K562 (cell line): Measurements from ENCODE around the gene SLC2A8. TPM values are rescaled to one million over a fixed set of nuclear protein-coding genes. Genes with fewer than 3 reads are reported as not detected.

Experiments
- ATF1 ChIP-seq, 2 experiments: fragments of 450-650 bp in 1 of 2; IDR thresholded peaks; 2 replicates each; pipeline ENCODE4 v1.6.1; 2016; ENCODE audit warnings: missing compliant biosample characterization in 1 of 2, missing genetic modification characterization in 1 of 2
- DPF2 ChIP-seq: fragments of 450-650 bp; IDR thresholded peaks from 2 replicates; pipeline ENCODE4 v1.6.1; 2016
- FOXA1 ChIP-seq: fragments of 450-650 bp; IDR thresholded peaks from 2 replicates; pipeline ENCODE4 v1.6.1; 2016; ENCODE audit warnings: mild to moderate bottlenecking, borderline replicate concordance
- HNRNPLL ChIP-seq: fragments of 200-400 bp; formaldehyde crosslinking; IDR thresholded peaks from 2 replicates; pipeline ENCODE4 v1.6.1; 2017; ENCODE audit warnings: low read length, low read depth, mild to moderate bottlenecking; ENCODE audit not compliant: poor library complexity, severe bottlenecking
- IFI16 ChIP-seq: fragments of 250-450 bp; sonication (Bioruptor Pico); IDR thresholded peaks from 2 replicates; pipeline ENCODE4 v2.1.2; 2022; ENCODE audit warnings: mild to moderate bottlenecking, inconsistent platforms
- JUN ChIP-seq, 2 experiments: sonication (generic) in 1 of 2; formaldehyde crosslinking in 1 of 2; IDR thresholded peaks; 2 replicates each; pipeline versions ENCODE4 v1.6.1 to v1.8.0; 2012 to 2022; ENCODE audit warnings: borderline replicate concordance in 2 of 2, mild to moderate bottlenecking in 2 of 2, improper control_type of control experiment in 1 of 2, low read depth in 1 of 2, low read length in 1 of 2, missing genetic modification reagents in 1 of 2
- RAD51 ChIP-seq: fragments of 450-650 bp; IDR thresholded peaks from 2 replicates; pipeline ENCODE4 v1.7.1; 2016; ENCODE audit warnings: low read depth, mild to moderate bottlenecking, borderline replicate concordance
- SIRT6 ChIP-seq: IDR thresholded peaks from one replicate; pipeline ENCODE4 v1.6.1; 2012; ENCODE audit warnings: low read depth, mild to moderate bottlenecking, control low read depth, inconsistent platforms, low read length, moderate library complexity
- TCF7L2 ChIP-seq: fragments of 150-350 bp; IDR thresholded peaks from 2 replicates; pipeline ENCODE4 v1.6.1; 2016; ENCODE audit warnings: low read depth, mild to moderate bottlenecking, low read length, moderate library complexity
- XRCC3 ChIP-seq: fragments of 450-650 bp; IDR thresholded peaks from 2 replicates; pipeline ENCODE4 v1.6.1; 2017; ENCODE audit warnings: mild to moderate bottlenecking, moderate library complexity
- ZC3H8 ChIP-seq: fragments of 450-650 bp; IDR thresholded peaks from 2 replicates; pipeline ENCODE4 v1.6.1; 2017
- ZNF133 ChIP-seq: fragments of 250-450 bp; sonication (Bioruptor Pico); IDR thresholded peaks from 2 replicates; pipeline ENCODE4 v1.4.0; 2020; ENCODE audit warnings: mild to moderate bottlenecking
- ZNF217 ChIP-seq: sonication (generic); formaldehyde crosslinking; IDR thresholded peaks from 2 replicates; pipeline ENCODE4 v1.8.0; 2022; ENCODE audit warnings: mild to moderate bottlenecking, missing genetic modification reagents
- ZNF282 ChIP-seq: sonication (generic); formaldehyde crosslinking; IDR thresholded peaks from 2 replicates; pipeline ENCODE4 v1.8.1; 2023; ENCODE audit warnings: missing genetic modification reagents
- ZNF644 ChIP-seq: fragments of 200-800 bp; sonication (Bioruptor generic); IDR thresholded peaks from 2 replicates; pipeline ENCODE4 v1.6.1; 2016; ENCODE audit warnings: low read depth, missing genetic modification characterization, missing compliant biosample characterization
- polyA plus RNA-seq, 8 experiments: library from polyadenylated mRNA; depleted of rRNA in 4 of 8; stranded (reverse) in 5 of 8; unstranded in 3 of 8; fragments of >200 nt; fragmentation: Nextera tagmentation in 2 of 8; fragmentation: Illumina TruSeq in 1 of 8; extraction: Ambion mirVana in 2 of 8; extraction: Trizol in 1 of 8; gene quantifications; 2 replicates each; pipeline versions ENCODE4 v1.2.1 to v1.2.3, GENCODE V29; 2011 to 2014; ENCODE audit warnings: inconsistent platforms in 1 of 8, missing spikeins in 1 of 8
- total RNA-seq, 7 experiments: library from RNA; depleted of rRNA in 6 of 7; stranded (reverse); fragments of >200 nt in 6 of 7; fragmentation: Illumina TruSeq in 2 of 7; extraction: Trizol in 2 of 7; gene quantifications; 2 replicates each; pipeline versions ENCODE4 v1.2.1 to v1.2.3, GENCODE V29; 2011 to 2021; ENCODE audit warnings: low replicate concordance in 1 of 7
- TF ChIP-seq, protein P1 (sequence below): fragments of 450-650 bp; IDR thresholded peaks from 2 replicates; pipeline ENCODE4 v1.6.1; 2016; ENCODE audit warnings: low read depth
- TF ChIP-seq, protein P2 (sequence below): fragments of 250-450 bp; sonication (Bioruptor Pico); IDR thresholded peaks from 2 replicates; pipeline ENCODE4 v1.8.0; 2021; ENCODE audit warnings: mild to moderate bottlenecking, moderate library complexity
- TF ChIP-seq, protein P3 (sequence below): sonication (generic); formaldehyde crosslinking; IDR thresholded peaks from 2 replicates; pipeline ENCODE4 v1.8.0; 2022; ENCODE audit warnings: mild to moderate bottlenecking, missing genetic modification reagents

SLC2A8 gene
- total and polyA plus RNA-seq, 9 of the 15 experiments (the other 6 are each of a cell fraction or from before 2014, with no cell fraction given), result 0.13 to 12.9 (median 5.2) TPM

DNA sequence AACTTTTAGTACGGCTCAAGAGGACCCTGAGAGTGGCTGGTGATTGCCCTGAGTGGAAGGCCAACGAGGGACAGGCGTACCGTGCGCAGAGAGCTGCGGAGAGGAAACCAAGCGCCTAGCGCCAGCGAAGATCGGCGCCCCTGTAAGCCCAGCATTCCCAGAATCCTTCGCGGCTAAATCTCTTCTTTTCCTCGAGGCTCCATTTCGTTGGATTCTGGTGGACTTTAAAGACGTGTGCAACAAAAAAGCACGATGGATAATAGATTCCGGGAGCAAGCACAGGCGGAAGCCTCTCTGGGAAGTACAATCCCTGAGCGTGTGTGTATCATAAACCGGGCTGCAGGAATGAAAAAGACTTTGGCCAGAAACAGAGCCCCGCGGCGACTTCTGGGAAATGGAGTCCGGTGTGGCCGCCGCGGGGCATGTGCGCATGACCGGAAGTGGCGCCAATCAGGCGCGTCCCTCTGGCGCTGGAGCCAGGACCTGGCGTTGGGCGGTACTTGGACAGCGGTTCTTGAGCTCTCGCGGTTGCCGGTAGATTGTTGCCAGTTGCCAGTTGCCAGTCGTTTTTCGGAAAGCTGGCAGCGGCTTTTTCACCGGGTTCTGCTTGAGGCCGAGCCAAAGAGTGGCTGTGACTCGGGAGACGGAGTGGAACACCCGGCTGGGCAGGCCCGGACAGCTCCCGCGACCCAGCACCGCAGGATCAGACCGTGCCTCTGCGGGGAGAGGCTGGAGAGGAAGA lies 27.1 kb downstream of the SLC2A8 start, which contains the start of gene ZNF79 (continued):
- TF ChIP-seq, protein P1, sequence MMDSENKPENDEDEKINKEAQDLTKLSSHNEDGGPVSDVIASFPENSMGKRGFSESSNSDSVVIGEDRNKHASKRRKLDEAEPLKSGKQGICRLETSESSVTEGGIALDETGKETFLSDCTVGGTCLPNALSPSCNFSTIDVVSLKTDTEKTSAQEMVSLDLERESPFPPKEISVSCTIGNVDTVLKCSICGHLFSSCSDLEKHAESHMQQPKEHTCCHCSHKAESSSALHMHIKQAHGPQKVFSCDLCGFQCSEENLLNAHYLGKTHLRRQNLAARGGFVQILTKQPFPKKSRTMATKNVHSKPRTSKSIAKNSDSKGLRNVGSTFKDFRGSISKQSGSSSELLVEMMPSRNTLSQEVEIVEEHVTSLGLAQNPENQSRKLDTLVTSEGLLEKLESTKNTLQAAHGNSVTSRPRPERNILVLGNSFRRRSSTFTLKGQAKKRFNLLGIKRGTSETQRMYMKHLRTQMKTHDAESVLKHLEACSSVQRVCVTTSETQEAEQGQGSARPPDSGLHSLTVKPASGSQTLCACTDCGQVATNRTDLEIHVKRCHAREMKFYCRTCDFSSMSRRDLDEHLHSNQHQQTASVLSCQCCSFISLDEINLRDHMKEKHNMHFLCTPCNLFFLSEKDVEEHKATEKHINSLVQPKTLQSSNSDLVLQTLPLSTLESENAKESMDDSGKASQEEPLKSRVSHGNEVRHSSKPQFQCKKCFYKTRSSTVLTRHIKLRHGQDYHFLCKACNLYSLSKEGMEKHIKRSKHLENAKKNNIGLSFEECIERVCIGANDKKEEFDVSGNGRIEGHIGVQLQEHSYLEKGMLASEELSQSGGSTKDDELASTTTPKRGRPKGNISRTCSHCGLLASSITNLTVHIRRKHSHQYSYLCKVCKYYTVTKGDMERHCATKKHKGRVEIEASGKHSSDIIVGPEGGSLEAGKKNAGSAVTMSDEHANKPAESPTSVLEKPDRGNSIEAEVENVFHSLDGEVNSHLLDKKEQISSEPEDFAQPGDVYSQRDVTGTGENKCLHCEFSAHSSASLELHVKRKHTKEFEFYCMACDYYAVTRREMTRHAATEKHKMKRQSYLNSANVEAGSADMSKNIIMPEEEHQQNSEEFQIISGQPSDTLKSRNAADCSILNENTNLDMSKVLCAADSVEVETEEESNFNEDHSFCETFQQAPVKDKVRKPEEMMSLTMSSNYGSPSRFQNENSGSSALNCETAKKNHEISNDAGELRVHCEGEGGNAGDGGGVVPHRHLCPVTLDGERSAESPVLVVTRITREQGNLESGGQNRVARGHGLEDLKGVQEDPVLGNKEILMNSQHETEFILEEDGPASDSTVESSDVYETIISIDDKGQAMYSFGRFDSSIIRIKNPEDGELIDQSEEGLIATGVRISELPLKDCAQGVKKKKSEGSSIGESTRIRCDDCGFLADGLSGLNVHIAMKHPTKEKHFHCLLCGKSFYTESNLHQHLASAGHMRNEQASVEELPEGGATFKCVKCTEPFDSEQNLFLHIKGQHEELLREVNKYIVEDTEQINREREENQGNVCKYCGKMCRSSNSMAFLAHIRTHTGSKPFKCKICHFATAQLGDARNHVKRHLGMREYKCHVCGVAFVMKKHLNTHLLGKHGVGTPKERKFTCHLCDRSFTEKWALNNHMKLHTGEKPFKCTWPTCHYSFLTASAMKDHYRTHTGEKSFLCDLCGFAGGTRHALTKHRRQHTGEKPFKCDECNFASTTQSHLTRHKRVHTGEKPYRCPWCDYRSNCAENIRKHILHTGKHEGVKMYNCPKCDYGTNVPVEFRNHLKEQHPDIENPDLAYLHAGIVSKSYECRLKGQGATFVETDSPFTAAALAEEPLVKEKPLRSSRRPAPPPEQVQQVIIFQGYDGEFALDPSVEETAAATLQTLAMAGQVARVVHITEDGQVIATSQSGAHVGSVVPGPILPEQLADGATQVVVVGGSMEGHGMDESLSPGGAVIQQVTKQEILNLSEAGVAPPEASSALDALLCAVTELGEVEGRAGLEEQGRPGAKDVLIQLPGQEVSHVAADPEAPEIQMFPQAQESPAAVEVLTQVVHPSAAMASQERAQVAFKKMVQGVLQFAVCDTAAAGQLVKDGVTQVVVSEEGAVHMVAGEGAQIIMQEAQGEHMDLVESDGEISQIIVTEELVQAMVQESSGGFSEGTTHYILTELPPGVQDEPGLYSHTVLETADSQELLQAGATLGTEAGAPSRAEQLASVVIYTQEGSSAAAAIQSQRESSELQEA, result no peak
- TF ChIP-seq TCF7L2 (no peak), ATF1 (CRISPR knock-in tag; IDR thresholded peaks at IDR 0.05) (peak; percentile 55), ATF1 (tag; IDR thresholded peaks at IDR 0.05) (peak; percentile 96), RAD51 (no peak), ZNF282 (CRISPR knock-in tag) (no peak), ZNF217 (CRISPR knock-in tag) (no peak), ZNF133 (CRISPR knock-in tag) (no peak), ZC3H8 (no peak), ZNF644 (tag) (peak; percentile 77; the same call in 1 of the 2 replicates), DPF2 (no peak), SIRT6 (no peak), FOXA1 (no peak), IFI16 (CRISPR knock-in tag) (no peak), XRCC3 (no peak), JUN (IDR thresholded peaks at IDR 0.05; ENCODE audit: borderline replicate concordance, low read depth, low read length) (0 out of 2 replicates have a peak, but pooled peaks have one; percentile 20), JUN (CRISPR knock-in tag; IDR thresholded peaks at IDR 0.05; ENCODE audit: borderline replicate concordance) (no peak), HNRNPLL (peak; percentile 92)
- TF ChIP-seq, protein P2, sequence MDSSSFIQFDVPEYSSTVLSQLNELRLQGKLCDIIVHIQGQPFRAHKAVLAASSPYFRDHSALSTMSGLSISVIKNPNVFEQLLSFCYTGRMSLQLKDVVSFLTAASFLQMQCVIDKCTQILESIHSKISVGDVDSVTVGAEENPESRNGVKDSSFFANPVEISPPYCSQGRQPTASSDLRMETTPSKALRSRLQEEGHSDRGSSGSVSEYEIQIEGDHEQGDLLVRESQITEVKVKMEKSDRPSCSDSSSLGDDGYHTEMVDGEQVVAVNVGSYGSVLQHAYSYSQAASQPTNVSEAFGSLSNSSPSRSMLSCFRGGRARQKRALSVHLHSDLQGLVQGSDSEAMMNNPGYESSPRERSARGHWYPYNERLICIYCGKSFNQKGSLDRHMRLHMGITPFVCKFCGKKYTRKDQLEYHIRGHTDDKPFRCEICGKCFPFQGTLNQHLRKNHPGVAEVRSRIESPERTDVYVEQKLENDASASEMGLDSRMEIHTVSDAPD (CRISPR knock-in tag), result no peak
- TF ChIP-seq, protein P3, sequence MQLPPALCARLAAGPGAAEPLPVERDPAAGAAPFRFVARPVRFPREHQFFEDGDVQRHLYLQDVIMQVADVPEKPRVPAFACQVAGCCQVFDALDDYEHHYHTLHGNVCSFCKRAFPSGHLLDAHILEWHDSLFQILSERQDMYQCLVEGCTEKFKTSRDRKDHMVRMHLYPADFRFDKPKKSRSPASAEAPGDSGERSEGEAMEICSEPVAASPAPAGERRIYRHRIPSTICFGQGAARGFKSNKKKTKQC (CRISPR knock-in tag), result peak; percentile 23; the same call in 1 of the 2 replicates
